A673 (cell line): ENCODE measurements around the gene FLT3. TPM values are rescaled to one million over a fixed set of nuclear protein-coding genes. Genes with fewer than 3 reads are reported as not detected.
"Not testable (repeated sequence)": the region's sequence is repeated elsewhere in the genome, so short reads cannot be mapped to it uniquely, and the experiment has no call there.

ENCODE experiments used
- BruUV-seq: library from RNA; stranded (reverse); fragments of 400-500 nt; replicated peaks from 2 replicates; lab custom pipeline; 2021; lab: Mats Ljungman, UMichigan
- CTCF ChIA-PET: fragments of 300-600 bp; sonication (Branson Sonifier 250); formaldehyde crosslinking; loops from one replicate; lab custom pipeline; 2022; ENCODE audit warnings: antibody characterized with exemption; lab: Charles Lee
- POLR2A ChIA-PET: fragments of 300-600 bp; sonication (Branson Sonifier 250); formaldehyde crosslinking; loops from one replicate; lab custom pipeline; 2022; ENCODE audit warnings: antibody characterized with exemption; ENCODE audit not compliant: low non-redundant PET; lab: Charles Lee
- DNase-seq: peaks from one replicate; pipeline ENCODE4 v3.0.0-alpha.2; 2015; ENCODE audit warnings: low spot score
- H3K27ac ChIP-seq: fragments of 200-600 bp; sonication (generic); 2 replicates; pipeline ENCODE4 v1.5.1; 2016; ENCODE audit warnings: mixed run types, low read depth, mild to moderate bottlenecking, mixed read lengths, antibody characterized with exemption, low read length; ENCODE audit not compliant: poor library complexity, severe bottlenecking
- H3K27me3 ChIP-seq: fragments of 200-600 bp; sonication (generic); replicated peaks from 2 replicates; pipeline ENCODE4 v1.6.1; 2017; ENCODE audit warnings: mixed run types, low read depth, mild to moderate bottlenecking, mixed read lengths, antibody characterized with exemption, low read length; ENCODE audit not compliant: insufficient read depth, poor library complexity
- H3K36me3 ChIP-seq: fragments of 200-600 bp; sonication (generic); 2 replicates; pipeline ENCODE4 v1.6.1; 2016; ENCODE audit warnings: mixed run types, mild to moderate bottlenecking, mixed read lengths, antibody characterized with exemption, low read length; ENCODE audit not compliant: insufficient read depth, poor library complexity, severe bottlenecking
- H3K4me1 ChIP-seq: fragments of 200-600 bp; sonication (generic); 2 replicates; pipeline ENCODE4 v1.6.1; 2017; ENCODE audit warnings: mixed run types, mild to moderate bottlenecking, mixed read lengths, antibody characterized with exemption, low read length; ENCODE audit not compliant: insufficient read depth, poor library complexity, severe bottlenecking
- H3K4me3 ChIP-seq: fragments of 200-600 bp; sonication (generic); 2 replicates; pipeline ENCODE4 v1.5.1; 2016; ENCODE audit warnings: low read depth, mixed run types, mild to moderate bottlenecking, mixed read lengths, low read length; ENCODE audit not compliant: poor library complexity, severe bottlenecking
- H3K9me3 ChIP-seq: fragments of 200-600 bp; sonication (generic); 2 replicates; pipeline ENCODE4 v1.6.1; 2016; ENCODE audit warnings: mixed run types, low read depth, mild to moderate bottlenecking, mixed read lengths, antibody characterized with exemption, low read length; ENCODE audit not compliant: poor library complexity, severe bottlenecking
- CTCF ChIP-seq: fragments of 300-800, 200-600 bp; sonication (generic); conservative IDR thresholded peaks from 2 replicates; pipeline ENCODE4 v1.5.1; 2017; ENCODE audit warnings: low read depth, mild to moderate bottlenecking, antibody characterized with exemption, low read length, moderate library complexity, mixed read lengths
- EZH2 ChIP-seq: fragments of 200-600 bp; sonication (generic); IDR thresholded peaks from 2 replicates; pipeline ENCODE4 v1.6.1; 2017; ENCODE audit warnings: borderline replicate concordance, low read depth, mild to moderate bottlenecking, mixed read lengths, antibody characterized with exemption, low read length; ENCODE audit not compliant: poor library complexity, severe bottlenecking
- intact Hi-C: fragments of 100-400 bp; cut with micrococcal nuclease; formaldehyde crosslinking; loops from one replicate; pipeline ENCODE4 v1.10.0; 2022; ENCODE audit not compliant: unreplicated experiment
- total RNA-seq: library from RNA; stranded (reverse); gene quantifications from 2 replicates; pipeline ENCODE4 v1.2.3, GENCODE V29; 2021

FLT3 gene
- total RNA-seq, 1 experiment from 2014 or later, result 0.15 TPM

DNA sequence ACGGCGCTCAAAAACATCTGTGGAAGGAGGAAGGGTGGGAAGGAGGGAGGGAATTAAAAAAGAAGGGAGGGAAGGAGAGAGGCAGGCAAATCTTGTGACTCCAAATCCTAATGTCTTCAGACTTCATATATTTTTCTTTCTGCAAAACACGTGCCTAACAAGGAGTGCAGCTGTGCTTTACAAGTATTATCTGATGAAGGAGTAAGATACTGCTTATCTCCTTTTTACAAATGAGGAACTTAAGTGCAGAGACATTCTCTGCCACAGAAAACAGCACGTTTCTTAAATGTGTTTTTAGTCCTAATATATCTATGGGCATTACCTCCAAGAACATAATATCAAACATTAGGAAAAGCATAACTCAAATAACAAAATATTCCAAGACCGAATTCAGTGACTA lies 6.5 kb downstream of the FLT3 start:
- intact Hi-C loops, result no loop called here
- H3K27ac ChIP-seq, result no peak overlapping the region
- CTCF ChIA-PET, result no interaction called here
- TF ChIP-seq EZH2 (no peak), CTCF (no peak)
- no peaks in the 10 kb centered on the region for H3K36me3 ChIP-seq
- peaks cover 39% of the 10 kb centered on the region for H3K27me3 ChIP-seq
- POLR2A ChIA-PET, result no interaction called here
- H3K4me1 ChIP-seq, result no peaks in the 10 kb centered on the region
- DNase-seq, result no peak
- no peak overlapping the region for H3K4me3 ChIP-seq
- H3K9me3 ChIP-seq, result no peaks in the 10 kb centered on the region
- no TSS peak for BruUV-seq

- CTCF ChIA-PET, result no interaction called here
Measured at GRCh38 chr13:28092431-28092830, 7.9 kb downstream of the FLT3 start.

DNA sequence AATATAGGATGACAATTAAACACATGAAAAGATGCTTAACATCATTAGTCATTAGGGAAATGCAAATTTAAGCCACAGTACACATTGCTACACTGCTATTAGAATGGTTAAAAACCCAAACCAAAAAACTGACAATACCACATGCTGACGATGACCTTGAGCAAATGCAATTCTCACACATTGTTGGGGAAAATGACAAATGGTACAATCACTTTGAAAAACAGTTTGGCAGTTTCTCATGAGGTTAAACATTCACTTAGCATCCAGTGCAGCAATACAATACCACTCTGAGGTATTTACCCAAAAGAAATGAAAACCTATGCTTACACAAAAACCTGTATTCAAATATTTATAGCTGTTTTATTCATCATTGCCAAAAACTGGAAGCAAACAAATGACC lies 11.3 kb downstream of the FLT3 start:
- ChIA-PET CTCF (interaction anchor here (0.7 kb wide), 1 partner anchor 23 kb away, joined by 6 read pairs; no protein-coding TSS in a partner anchor), POLR2A (no interaction called here)
- Histone ChIP-seq H3K4me1 (no peaks in the 10 kb centered on the region), H3K27ac (no peak overlapping the region), H3K9me3 (no peaks in the 10 kb centered on the region), H3K36me3 (no peaks in the 10 kb centered on the region), H3K4me3 (no peak overlapping the region), H3K27me3 (peaks cover 10% of the 10 kb centered on the region)
- intact Hi-C loops, result no loop called here
- no TSS peak for BruUV-seq
- no peak for TF ChIP-seq EZH2
- no peak for TF ChIP-seq CTCF
- DNase-seq, result no peak

More at GRCh38 chr13:28092431-28092830, 7.9 kb downstream of the FLT3 start:
- Histone ChIP-seq H3K36me3 (no peaks in the 10 kb centered on the region), H3K4me3 (no peak overlapping the region), H3K27me3 (peaks cover 31% of the 10 kb centered on the region), H3K9me3 (no peaks in the 10 kb centered on the region), H3K4me1 (no peaks in the 10 kb centered on the region), H3K27ac (no peak overlapping the region)
- intact Hi-C loops, result no loop called here
- POLR2A ChIA-PET, result no interaction called here
- no TSS peak for BruUV-seq
- DNase-seq, result no peak
- no peak for TF ChIP-seq EZH2
- TF ChIP-seq CTCF, result no peak

GRCh38 chr13:28077820-28078219 lies 22.6 kb downstream of the FLT3 start:
- CTCF ChIA-PET, H3K4me3 ChIP-seq, H3K9me3 ChIP-seq, H3K27ac ChIP-seq, intact Hi-C loops, H3K27me3 ChIP-seq, H3K4me1 ChIP-seq, POLR2A ChIA-PET, H3K36me3 ChIP-seq, DNase-seq, BruUV-seq: not testable (repeated sequence)
